GM19025 (cell line): ENCODE results near the gene MIGA1.
A peak's percentile ranks its signal among the peaks of the same experiment; 100 is the strongest.
"Not testable (repeated sequence)": the region's sequence is repeated elsewhere in the genome, so short reads cannot be mapped to it uniquely, and the experiment has no call there.

Experiments used
- ATAC-seq: cut with Tn5 transposase; IDR thresholded peaks from one replicate; pipeline ENCODE4 v1.9.1; 2021; ENCODE audit warnings: mild to moderate bottlenecking, low read depth, moderate library complexity; ENCODE audit not compliant: unreplicated experiment

MIGA1 gene

GRCh38 chr1:77900687-77901293 is 121.3 kb downstream of the MIGA1 start:
- ATAC-seq = no peak

GRCh38 chr1:77905603-77906002 is 126.2 kb downstream of the MIGA1 start:
- no peak for ATAC-seq

- ATAC-seq = no peak
Observed at GRCh38 chr1:77906019-77906545, 126.6 kb downstream of the MIGA1 start.

GRCh38 chr1:77906624-77907023 is 127.2 kb downstream of the MIGA1 start:
- ATAC-seq = no peak

GRCh38 chr1:77910116-77910515 is 130.7 kb downstream of the MIGA1 start:
- ATAC-seq = no peak

GRCh38 chr1:77918918-77919317 is 139.5 kb downstream of the MIGA1 start:
- not testable (repeated sequence) for ATAC-seq

- ATAC-seq = no peak
Observed at GRCh38 chr1:77925518-77925917, 146.1 kb downstream of the MIGA1 start.

- no peak for ATAC-seq
Observed at GRCh38 chr1:77925956-77926355, 146.5 kb downstream of the MIGA1 start.

GRCh38 chr1:77926561-77927357 is 147.3 kb downstream of the MIGA1 start:
- peak; percentile 51 for ATAC-seq

GRCh38 chr1:77927414-77927813 is 148.0 kb downstream of the MIGA1 start:
- ATAC-seq = no peak
